Natural killer cell (primary cell): ENCODE data around the gene PDZRN4. TPM values are rescaled to one million over a fixed set of nuclear protein-coding genes. Genes with fewer than 3 reads are reported as not detected.

ENCODE experiments used
- ATAC-seq, 3 donors: fragments of 150-1000 bp in 2 of 3; fragments of 200-7000 bp in 1 of 3; cut with Tn5 transposase; 1 replicate in 1 of 3; 2 replicates in 2 of 3; pipeline ENCODE4 v1.10.0; 2021; ENCODE audit warnings: mild to moderate bottlenecking in 2 of 3, moderate library complexity in 2 of 3
- DNase-seq, 2 donors: peaks; one replicate each; pipeline versions ENCODE4 v3.0.0 to v3.0.0-alpha.2; 2013 to 2021; ENCODE audit warnings: mixed read lengths in 1 of 2
- H3K27ac ChIP-seq: one replicate; pipeline ENCODE4 v1.5.1; 2013; ENCODE audit warnings: mild to moderate bottlenecking, low read length
- H3K27me3 ChIP-seq: one replicate; pipeline ENCODE4 v1.6.1; 2013; ENCODE audit warnings: low read length; ENCODE audit not compliant: control insufficient read depth, insufficient read depth
- H3K36me3 ChIP-seq: one replicate; pipeline ENCODE4 v1.6.1; 2013; ENCODE audit warnings: low read length; ENCODE audit not compliant: control insufficient read depth, insufficient read depth
- H3K4me1 ChIP-seq: one replicate; pipeline ENCODE4 v1.6.1; 2013; ENCODE audit warnings: low read length; ENCODE audit not compliant: control insufficient read depth, insufficient read depth
- H3K4me3 ChIP-seq: one replicate; pipeline ENCODE4 v1.5.1; 2013; ENCODE audit warnings: low read length
- H3K9me3 ChIP-seq: one replicate; pipeline ENCODE4 v1.6.1; 2013; ENCODE audit warnings: low read length; ENCODE audit not compliant: control insufficient read depth, insufficient read depth
- H3K27ac Mint-ChIP-seq, 2 donors: one replicate each; pipeline ENCODE4 v1.8.0; 2022; ENCODE audit warnings: mild to moderate bottlenecking in 2 of 2, mixed read lengths in 2 of 2, moderate library complexity in 1 of 2
- H3K27me3 Mint-ChIP-seq, 2 donors: one replicate each; pipeline ENCODE4 v1.8.0; 2022; ENCODE audit warnings: low read depth in 2 of 2, mixed read lengths in 2 of 2
- H3K36me3 Mint-ChIP-seq: one replicate; pipeline ENCODE4 v1.8.0; 2022; ENCODE audit warnings: mixed read lengths
- H3K4me1 Mint-ChIP-seq, 2 donors: one replicate each; pipeline ENCODE4 v1.8.0; 2022; ENCODE audit warnings: mixed read lengths in 2 of 2
- H3K4me3 Mint-ChIP-seq: one replicate; pipeline ENCODE4 v1.8.0; 2022; ENCODE audit warnings: mild to moderate bottlenecking, moderate library complexity, mixed read lengths
- H3K9me3 Mint-ChIP-seq, 2 donors: one replicate each; pipeline ENCODE4 v1.8.0; 2022; ENCODE audit warnings: mixed read lengths in 2 of 2
- CTCF ChIP-seq: fragments of 200-600 bp; IDR thresholded peaks from one replicate; pipeline ENCODE4 v1.8.0; 2022; ENCODE audit warnings: antibody characterized with exemption
- WGBS: methylation state at CpG from one replicate; pipeline ENCODE4 v1.1.7; 2013; ENCODE audit warnings: missing lambda C conversion rate; ENCODE audit not compliant: insufficient coverage; 5-methylcytosine and 5-hydroxymethylcytosine counted together
- intact Hi-C: fragments of 100-400 bp; cut with micrococcal nuclease; formaldehyde crosslinking; loops from one replicate; pipeline ENCODE4 v1.14.2; 2022
- total RNA-seq, 4 donors: library from RNA; stranded (reverse); fragments of 120-200 nt in 1 of 4; gene quantifications; one replicate each; pipeline versions ENCODE4 v1.2.3 to v1.2.4, GENCODE V29; 2013 to 2022

The PDZRN4 gene
- total RNA-seq, 3 donors from 2014 or later (not counting 1 experiment from before 2014, with no cell fraction given), result not detected

- Mint-ChIP-seq H3K36me3 (no peaks in the 10 kb centered on the region), H3K4me3 (no peak overlapping the region), H3K4me1 (peaks cover 4 to 12% of the 10 kb centered on the region in 2 donors), H3K27me3 (no peaks in the 10 kb centered on the region), H3K9me3 (peaks cover 0 to 5% of the 10 kb centered on the region in 2 donors), H3K27ac (no peak overlapping the region)
- ATAC-seq (no peak), DNase-seq (no peak)
- H3K36me3 ChIP-seq, result no peaks in the 10 kb centered on the region
- no peaks in the 10 kb centered on the region for H3K4me1 ChIP-seq
- intact Hi-C loops, result no loop called here
- no peaks in the 10 kb centered on the region for H3K9me3 ChIP-seq
- H3K4me3 ChIP-seq, result no peak overlapping the region
- no peak for TF ChIP-seq CTCF
- WGBS, result 63% methylated on average over 5 of the region's 5 CpGs
- H3K27ac ChIP-seq, result no peak overlapping the region
- H3K27me3 ChIP-seq, result no peaks in the 10 kb centered on the region
Observed at GRCh38 chr12:41437563-41437962, 249.4 kb downstream of the PDZRN4 start.

GRCh38 chr12:41438854-41439541 lies 250.9 kb downstream of the PDZRN4 start:
- intact Hi-C loops, result no loop called here
- Histone ChIP-seq H3K27me3 (no peaks in the 10 kb centered on the region), H3K4me1 (no peaks in the 10 kb centered on the region), H3K9me3 (no peaks in the 10 kb centered on the region), H3K27ac (no peak overlapping the region), H3K4me3 (no peak overlapping the region), H3K36me3 (no peaks in the 10 kb centered on the region)
- TF ChIP-seq CTCF, result no peak
- WGBS, result 75% methylated on average over 3 of the region's 3 CpGs
- Mint-ChIP-seq H3K4me3 (no peak overlapping the region), H3K9me3 (peaks cover 0 to 1% of the 10 kb centered on the region in 2 donors), H3K27ac (no peak overlapping the region), H3K36me3 (no peaks in the 10 kb centered on the region), H3K4me1 (peaks cover 4 to 12% of the 10 kb centered on the region in 2 donors), H3K27me3 (no peaks in the 10 kb centered on the region)
- DNase-seq (no peak), ATAC-seq (no peak)

- Histone ChIP-seq H3K4me1 (no peaks in the 10 kb centered on the region), H3K36me3 (no peaks in the 10 kb centered on the region), H3K4me3 (no peak overlapping the region), H3K27ac (no peak overlapping the region), H3K9me3 (no peaks in the 10 kb centered on the region), H3K27me3 (no peaks in the 10 kb centered on the region)
- no peaks in the 10 kb centered on the region for H3K27me3 Mint-ChIP-seq
- DNase-seq, result no peak
- no peak for TF ChIP-seq CTCF
- no peaks in the 10 kb centered on the region for H3K36me3 Mint-ChIP-seq
- WGBS, result 10% methylated on average over 2 of the region's 2 CpGs
- ATAC-seq, result no peak
- peaks cover 4 to 12% of the 10 kb centered on the region in 2 donors for H3K4me1 Mint-ChIP-seq
- no peaks in the 10 kb centered on the region for H3K9me3 Mint-ChIP-seq
- intact Hi-C loops, result no loop called here
- H3K27ac Mint-ChIP-seq, result no peak overlapping the region
- no peak overlapping the region for H3K4me3 Mint-ChIP-seq
Observed at GRCh38 chr12:41439801-41440200, 251.7 kb downstream of the PDZRN4 start.

- H3K27me3 Mint-ChIP-seq, result no peaks in the 10 kb centered on the region
- H3K36me3 Mint-ChIP-seq, result no peaks in the 10 kb centered on the region
- no peaks in the 10 kb centered on the region for H3K36me3 ChIP-seq
- ATAC-seq, result no peak
- H3K27ac ChIP-seq, result no peak overlapping the region
- H3K4me1 Mint-ChIP-seq, result peaks cover 4 to 12% of the 10 kb centered on the region in 2 donors
- no peak overlapping the region for H3K4me3 Mint-ChIP-seq
- H3K4me1 ChIP-seq, result no peaks in the 10 kb centered on the region
- H3K9me3 Mint-ChIP-seq, result no peaks in the 10 kb centered on the region
- H3K27ac Mint-ChIP-seq, result no peak overlapping the region
- H3K4me3 ChIP-seq, result no peak overlapping the region
- no peak for DNase-seq
- no peaks in the 10 kb centered on the region for H3K27me3 ChIP-seq
- H3K9me3 ChIP-seq, result no peaks in the 10 kb centered on the region
- TF ChIP-seq CTCF, result no peak
- intact Hi-C loops, result no loop called here
Observed at GRCh38 chr12:41441180-41441579, 253.1 kb downstream of the PDZRN4 start.
